Transverse colon (tissue), 4 donors: ENCODE results near the gene EVPL. TPM values are rescaled to one million over a fixed set of nuclear protein-coding genes. Genes with fewer than 3 reads are reported as not detected.

Source experiments
- DNase-seq: peaks from one replicate; pipeline ENCODE4 v3.0.0-alpha.2; 2019
- H3K27ac ChIP-seq, 4 donors: fragments of 200-600 bp; sonication (generic); 2 replicates each; pipeline ENCODE4 v1.5.1; 2016 to 2018; ENCODE audit warnings: inconsistent platforms in 4 of 4
- H3K27me3 ChIP-seq: fragments of 200-600 bp; sonication (generic); 2 replicates; pipeline ENCODE4 v1.5.1; 2017; ENCODE audit warnings: inconsistent platforms
- H3K36me3 ChIP-seq, 4 donors: fragments of 200-600 bp; sonication (generic); 2 replicates each; pipeline ENCODE4 v1.5.1; 2017 to 2019; ENCODE audit warnings: inconsistent platforms in 4 of 4
- H3K4me1 ChIP-seq, 4 donors: fragments of 200-600 bp; sonication (generic); 2 replicates each; pipeline ENCODE4 v1.5.1; 2017 to 2020; ENCODE audit warnings: inconsistent platforms in 4 of 4
- H3K4me3 ChIP-seq, 4 donors: fragments of 200-600 bp; sonication (generic); 1 replicate in 1 of 4; 2 replicates in 3 of 4; pipeline versions ENCODE4 v1.5.1 to v1.6.1; 2017 to 2019; ENCODE audit warnings: inconsistent platforms in 4 of 4
- H3K9me3 ChIP-seq, 2 donors: fragments of 200-600 bp; sonication (generic); 2 replicates each; pipeline ENCODE4 v1.5.1; 2017 to 2019; ENCODE audit warnings: inconsistent platforms in 2 of 2
- CTCF ChIP-seq, 5 experiments: fragments of 200-600 bp in 3 of 5; fragments of 450-650 bp in 2 of 5; sonication (generic) in 3 of 5; IDR thresholded peaks; 1 replicate in 2 of 5; 2 replicates in 3 of 5; pipeline ENCODE4 v1.5.1; 2016 to 2017; ENCODE audit warnings: antibody characterized with exemption in 5 of 5, inconsistent platforms in 3 of 5, mild to moderate bottlenecking in 2 of 5, moderate library complexity in 1 of 5
- EP300 ChIP-seq: sonication (generic); formaldehyde crosslinking; IDR thresholded peaks from one replicate; pipeline ENCODE4 v1.6.1; 2017; ENCODE audit warnings: antibody characterized with exemption, low read depth
- POLR2A ChIP-seq: fragments of 450-650 bp; IDR thresholded peaks from one replicate; pipeline ENCODE4 v1.6.1; 2016; ENCODE audit warnings: antibody characterized with exemption, mild to moderate bottlenecking, moderate library complexity
- POLR2AphosphoS5 ChIP-seq, 3 donors: sonication (generic); formaldehyde crosslinking; IDR thresholded peaks; one replicate each; pipeline ENCODE4 v1.6.1; 2016; ENCODE audit warnings: antibody characterized with exemption in 3 of 3
- WGBS, 2 donors: methylation state at CpG; one replicate each; pipeline ENCODE4 v1.1.5; 2018; ENCODE audit warnings: low coverage in 1 of 2; 5-methylcytosine and 5-hydroxymethylcytosine counted together
- in situ Hi-C, 4 donors: fragments of 200-750 bp; cut with MboI; loops; one replicate each; pipeline versions ENCODE4 v1.15.0 to v1.15.1; 2017; ENCODE audit warnings: low sequenced_read_pairs in 3 of 4, low pct_ligation_motif_present in 1 of 4, low pct_unique_long_range_greater_than_20kb in 1 of 4
- intact Hi-C: fragments of 100-400 bp; cut with DNase I; formaldehyde crosslinking; loops from one replicate; pipeline ENCODE4 v1.15.1; 2023; ENCODE audit warnings: low total_unique reads
- total RNA-seq, 4 donors: library from RNA; depleted of rRNA; stranded (reverse); fragments of >200 nt; gene quantifications; one replicate each; pipeline ENCODE4 v1.1.0, GENCODE V29; 2016

Gene EVPL
- total RNA-seq, 4 donors from 2014 or later: 17.1 to 23.7 (median 20.6) TPM

GRCh38 chr17:76026714-76027158 is 370 bp downstream of the EVPL start:
- Histone ChIP-seq H3K4me3 (peak overlapping the region in 3 of 4 donors; percentile 34 to 45 (median 44)), H3K9me3 (no peaks in the 10 kb centered on the region), H3K27ac (peak overlapping the region; percentile 79 to 87 (median 82)), H3K4me1 (peaks cover 8 to 45% (median 28%) of the 10 kb centered on the region in 4 donors), H3K36me3 (no peaks in the 10 kb centered on the region), H3K27me3 (no peaks in the 10 kb centered on the region)
- DNase-seq: no peak
- in situ Hi-C loops: no loop called here
- WGBS, 2 donors: 63% methylated on average over 5 of the region's 15 CpGs; no CpG with 5 or more reads in 1 of the 2 donors
- intact Hi-C loops: no loop called here
- TF ChIP-seq POLR2A (no peak), CTCF (IDR thresholded peaks at IDR 0.05) (peak in 3 of 5 experiments; percentile 23 to 33 (median 29)), EP300 (no peak)

- H3K9me3 ChIP-seq: no peaks in the 10 kb centered on the region
- peaks cover 8 to 44% (median 28%) of the 10 kb centered on the region in 4 donors for H3K4me1 ChIP-seq
- H3K27me3 ChIP-seq: no peaks in the 10 kb centered on the region
- TF ChIP-seq EP300: no peak
- TF ChIP-seq POLR2A: no peak
- TF ChIP-seq CTCF (IDR thresholded peaks at IDR 0.05): no peak
- no peak for TF ChIP-seq POLR2AphosphoS5 (IDR thresholded peaks at IDR 0.05)
- in situ Hi-C loops (no loop called here), intact Hi-C loops (no loop called here)
- H3K36me3 ChIP-seq: no peaks in the 10 kb centered on the region
- no peak overlapping the region for H3K4me3 ChIP-seq
- no peak for DNase-seq
- WGBS, 2 donors: 80% methylated on average over 11 of the region's 12 CpGs; no CpG with 5 or more reads in 1 of the 2 donors
- H3K27ac ChIP-seq: peak overlapping the region in 2 of 4 donors; percentile 17 to 82
Observed at GRCh38 chr17:76025294-76025693, 1.8 kb downstream of the EVPL start.

GRCh38 chr17:76024353-76024752 is 2.8 kb downstream of the EVPL start:
- H3K4me1 ChIP-seq: peaks cover 6 to 35% (median 20%) of the 10 kb centered on the region in 4 donors
- in situ Hi-C loops (loop anchor here in 2 of 4 donors (25.0 kb wide), 1 partner anchor 263 kb away; no protein-coding TSS in a partner anchor), intact Hi-C loops (no loop called here)
- WGBS, 2 donors: 87% methylated on average over 6 of the region's 9 CpGs; no CpG with 5 or more reads in 1 of the 2 donors
- H3K27me3 ChIP-seq: no peaks in the 10 kb centered on the region
- H3K36me3 ChIP-seq: no peaks in the 10 kb centered on the region
- H3K4me3 ChIP-seq: no peak overlapping the region
- no peaks in the 10 kb centered on the region for H3K9me3 ChIP-seq
- no peak for DNase-seq
- H3K27ac ChIP-seq: peak overlapping the region in 1 of 4 donors; percentile 17
- TF ChIP-seq POLR2AphosphoS5 (IDR thresholded peaks at IDR 0.05) (no peak), POLR2A (no peak), CTCF (IDR thresholded peaks at IDR 0.05) (no peak), EP300 (no peak)

- 89% methylated on average over 9 of the region's 9 CpGs; no CpG with 5 or more reads in 1 of the 2 donors for WGBS, 2 donors
- Histone ChIP-seq H3K27me3 (no peaks in the 10 kb centered on the region), H3K4me1 (peaks cover 2 to 30% (median 16%) of the 10 kb centered on the region in 4 donors), H3K9me3 (no peaks in the 10 kb centered on the region), H3K36me3 (no peaks in the 10 kb centered on the region), H3K4me3 (no peak overlapping the region), H3K27ac (peak overlapping the region in 1 of 4 donors; percentile 17)
- intact Hi-C loops: no loop called here
- TF ChIP-seq EP300: no peak
- no peak for TF ChIP-seq CTCF (IDR thresholded peaks at IDR 0.05)
- no peak for TF ChIP-seq POLR2A
- no peak for TF ChIP-seq POLR2AphosphoS5 (IDR thresholded peaks at IDR 0.05)
- DNase-seq: no peak
- in situ Hi-C loops: loop anchor here in 2 of 4 donors (25.0 kb wide), 1 partner anchor 263 kb away; no protein-coding TSS in a partner anchor
Observed at GRCh38 chr17:76023900-76024237, 3.2 kb downstream of the EVPL start.
